H9 (cell line): Measurements from ENCODE around the gene PLIN4. TPM values are rescaled to one million over a fixed set of nuclear protein-coding genes. Genes with fewer than 3 reads are reported as not detected.

Source experiments
- DNase-seq: peaks from one replicate; pipeline ENCODE4 v3.0.0-alpha.2; 2017
- H2AFZ ChIP-seq: one replicate; pipeline ENCODE4 v1.6.1; 2013; ENCODE audit warnings: mild to moderate bottlenecking, low read length, control low read depth, moderate library complexity
- H2AK5ac ChIP-seq: 2 replicates; pipeline ENCODE4 v1.6.1; 2013; ENCODE audit warnings: low read length, control low read depth, mixed read lengths; ENCODE audit not compliant: insufficient read length
- H2BK120ac ChIP-seq: one replicate; pipeline ENCODE4 v1.6.1; 2013; ENCODE audit warnings: low read depth, mild to moderate bottlenecking, low read length, control low read depth, inconsistent platforms; ENCODE audit not compliant: poor library complexity, severe bottlenecking
- H2BK12ac ChIP-seq: 2 replicates; pipeline ENCODE4 v1.6.1; 2013; ENCODE audit warnings: low read length, control low read depth, mixed read lengths, low read depth; ENCODE audit not compliant: insufficient read length
- H2BK15ac ChIP-seq: 2 replicates; pipeline ENCODE4 v1.6.1; 2013; ENCODE audit warnings: low read depth, low read length, control low read depth
- H2BK20ac ChIP-seq: one replicate; pipeline ENCODE4 v1.6.1; 2013; ENCODE audit warnings: low read depth, mild to moderate bottlenecking, low read length, control low read depth, inconsistent platforms; ENCODE audit not compliant: poor library complexity, severe bottlenecking
- H2BK5ac ChIP-seq: 2 replicates; pipeline ENCODE4 v1.6.1; 2013; ENCODE audit warnings: low read length, control low read depth, mixed read lengths; ENCODE audit not compliant: insufficient read length
- H3K14ac ChIP-seq: 2 replicates; pipeline ENCODE4 v1.6.1; 2013; ENCODE audit warnings: low read length, control low read depth; ENCODE audit not compliant: insufficient read depth
- H3K18ac ChIP-seq: 2 replicates; pipeline ENCODE4 v1.6.1; 2013; ENCODE audit warnings: low read depth, mild to moderate bottlenecking, mixed read lengths, low read length, control low read depth; ENCODE audit not compliant: insufficient read length
- H3K23ac ChIP-seq: 2 replicates; pipeline ENCODE4 v1.6.1; 2013; ENCODE audit warnings: low read length, control low read depth, mixed read lengths, low read depth; ENCODE audit not compliant: insufficient read length
- H3K23me2 ChIP-seq: 2 replicates; pipeline ENCODE4 v1.6.1; 2013; ENCODE audit warnings: low read depth, mild to moderate bottlenecking, mixed read lengths, low read length, control low read depth; ENCODE audit not compliant: insufficient read length, poor library complexity, severe bottlenecking
- H3K27ac ChIP-seq: 2 replicates; pipeline ENCODE4 v1.5.1; 2013; ENCODE audit warnings: low read length, control low read depth, mixed read lengths, low read depth; ENCODE audit not compliant: insufficient read length
- H3K27me3 ChIP-seq: 2 replicates; pipeline ENCODE4 v1.6.1; 2013; ENCODE audit warnings: low read length, control low read depth, inconsistent platforms; ENCODE audit not compliant: insufficient read depth
- H3K4ac ChIP-seq: 2 replicates; pipeline ENCODE4 v1.6.1; 2013; ENCODE audit warnings: low read depth, mild to moderate bottlenecking, control low read depth, inconsistent platforms, low read length, moderate library complexity
- H3K4me1 ChIP-seq: 2 replicates; pipeline ENCODE4 v1.6.1; 2013; ENCODE audit warnings: low read length, control low read depth, inconsistent platforms; ENCODE audit not compliant: insufficient read depth
- H3K4me2 ChIP-seq: 2 replicates; pipeline ENCODE4 v1.6.1; 2013; ENCODE audit warnings: low read length, control low read depth, mixed read lengths; ENCODE audit not compliant: insufficient read length, insufficient read depth
- H3K56ac ChIP-seq: 2 replicates; pipeline ENCODE4 v1.6.1; 2013; ENCODE audit warnings: low read depth, mild to moderate bottlenecking, mixed read lengths, low read length, control low read depth; ENCODE audit not compliant: insufficient read length
- H3K79me1 ChIP-seq: 2 replicates; pipeline ENCODE4 v1.6.1; 2013; ENCODE audit warnings: low read depth, mild to moderate bottlenecking, moderate library complexity, low read length, control low read depth, inconsistent platforms; ENCODE audit not compliant: insufficient read depth, poor library complexity, severe bottlenecking
- H3K79me2 ChIP-seq: 2 replicates; pipeline ENCODE4 v1.6.1; 2013; ENCODE audit warnings: low read length, control low read depth, inconsistent platforms; ENCODE audit not compliant: insufficient read depth
- H3K9ac ChIP-seq: 2 replicates; pipeline ENCODE4 v1.6.1; 2013; ENCODE audit warnings: low read length, control low read depth, mixed read lengths; ENCODE audit not compliant: insufficient read length; ENCODE audit errors: extremely low read depth
- H3K9me3 ChIP-seq: one replicate; pipeline ENCODE4 v1.6.1; 2013; ENCODE audit warnings: low read depth, low read length, inconsistent platforms; ENCODE audit not compliant: control insufficient read depth
- H3T11ph ChIP-seq: one replicate; pipeline ENCODE4 v1.6.1; 2013; ENCODE audit warnings: mild to moderate bottlenecking, low read length, control low read depth, inconsistent platforms
- H4K20me1 ChIP-seq: one replicate; pipeline ENCODE4 v1.6.1; 2013; ENCODE audit not compliant: control insufficient read depth, insufficient read length, insufficient read depth
- H4K5ac ChIP-seq: 2 replicates; pipeline ENCODE4 v1.6.1; 2013; ENCODE audit warnings: low read depth, mild to moderate bottlenecking, mixed read lengths, low read length, control low read depth; ENCODE audit not compliant: insufficient read length
- H4K8ac ChIP-seq: replicated peaks from 2 replicates; pipeline ENCODE4 v1.6.1; 2013; ENCODE audit warnings: low read length, control low read depth, mixed read lengths, low read depth; ENCODE audit not compliant: insufficient read length
- H4K91ac ChIP-seq: 2 replicates; pipeline ENCODE4 v1.6.1; 2013; ENCODE audit warnings: low read depth, mild to moderate bottlenecking, moderate library complexity, mixed read lengths, low read length, control low read depth; ENCODE audit not compliant: insufficient read length
- H3K27ac Mint-ChIP-seq, 3 experiments: 2 replicates in 2 of 3; 3 replicates in 1 of 3; pipeline ENCODE4 v1.8.0; 2020 to 2021; ENCODE audit warnings: mixed read lengths in 3 of 3, mild to moderate bottlenecking in 1 of 3, moderate library complexity in 1 of 3
- H3K27me3 Mint-ChIP-seq: 2 replicates; pipeline ENCODE4 v1.8.0; 2021; ENCODE audit warnings: low read depth, mild to moderate bottlenecking, moderate library complexity, mixed read lengths
- H3K36me3 Mint-ChIP-seq, 3 experiments: 2 replicates in 2 of 3; 3 replicates in 1 of 3; pipeline ENCODE4 v1.8.0; 2020 to 2021; ENCODE audit warnings: low read depth in 3 of 3, mixed read lengths in 3 of 3; ENCODE audit not compliant: insufficient read depth in 1 of 3
- H3K4me1 Mint-ChIP-seq, 2 experiments: 2 replicates each; pipeline ENCODE4 v1.8.0; 2020; ENCODE audit warnings: mixed read lengths in 2 of 2
- H3K4me3 Mint-ChIP-seq, 2 experiments: 2 replicates in 1 of 2; 3 replicates in 1 of 2; pipeline ENCODE4 v1.8.0; 2020 to 2021; ENCODE audit warnings: mild to moderate bottlenecking in 2 of 2, mixed read lengths in 2 of 2, moderate library complexity in 1 of 2
- H3K9me3 Mint-ChIP-seq, 2 experiments: 2 replicates in 1 of 2; 3 replicates in 1 of 2; pipeline ENCODE4 v1.8.0; 2020; ENCODE audit warnings: mild to moderate bottlenecking in 2 of 2, mixed read lengths in 2 of 2, moderate library complexity in 1 of 2
- CTCF ChIP-seq: fragments of 200-600 bp; sonication (generic); conservative IDR thresholded peaks from 3 replicates; pipeline ENCODE4 v1.8.0; 2021; ENCODE audit warnings: antibody characterized with exemption, mild to moderate bottlenecking
- WGBS: extraction: QIAGEN DNeasy Blood & Tissue Kit; methylation state at CpG from one replicate; pipeline ENCODE4 v1.1.7; 2013; ENCODE audit warnings: missing lambda C conversion rate, low lambda C conversion rate, mixed read lengths; ENCODE audit not compliant: insufficient read length; ENCODE audit errors: extremely low coverage; 5-methylcytosine and 5-hydroxymethylcytosine counted together
- total RNA-seq: library from RNA; stranded (reverse); gene quantifications from 2 replicates; pipeline ENCODE4 v1.2.1, GENCODE V29; 2021

PLIN4 gene
- total RNA-seq, 1 experiment from 2014 or later, result 1.1 TPM

GRCh38 chr19:4524808-4525562 is 6.7 kb upstream of the PLIN4 start:
- Histone ChIP-seq H3K14ac (no peak overlapping the region; the same call in 1 of the 2 replicates), H4K20me1 (no peaks in the 10 kb centered on the region), H2AK5ac (no peak overlapping the region), H3K27ac (no peak overlapping the region), H3K9ac (no peak overlapping the region), H4K91ac (no peak overlapping the region), H3K4me1 (no peaks in the 10 kb centered on the region), H2BK120ac (no peak overlapping the region), H3K79me1 (no peaks in the 10 kb centered on the region), H4K8ac (no peak overlapping the region), H3T11ph (no peak overlapping the region), H3K4me2 (no peak overlapping the region), H2BK20ac (no peak overlapping the region), H3K9me3 (no peaks in the 10 kb centered on the region), H3K27me3 (no peaks in the 10 kb centered on the region), H4K5ac (no peak overlapping the region), H3K79me2 (no peaks in the 10 kb centered on the region), H2BK12ac (no peak overlapping the region), H3K23me2 (no peaks in the 10 kb centered on the region), H2BK5ac (no peak overlapping the region), H3K4ac (no peak overlapping the region), H3K56ac (no peak overlapping the region), H3K18ac (no peak overlapping the region), H2BK15ac (no peak overlapping the region), H3K23ac (no peak overlapping the region), H2AFZ (no peak overlapping the region)
- peaks cover 0 to under 1% of the 10 kb centered on the region in 2 experiments; a peak in 1 of 5 replicates for H3K9me3 Mint-ChIP-seq
- H3K4me1 Mint-ChIP-seq, result no peaks in the 10 kb centered on the region
- TF ChIP-seq CTCF, result peak; percentile 87
- no peak overlapping the region for H3K27ac Mint-ChIP-seq
- no CpG with 5 or more reads among the region's 23 CpGs for WGBS
- H3K4me3 Mint-ChIP-seq, result no peak overlapping the region
- peaks cover 33% of the 10 kb centered on the region for H3K27me3 Mint-ChIP-seq
- peak; percentile 77 for DNase-seq
- no peaks in the 10 kb centered on the region for H3K36me3 Mint-ChIP-seq
